ENCODE measurements around the gene PTGES3L.
"Not testable (repeated sequence)": the region's sequence is repeated elsewhere in the genome, so short reads cannot be mapped to it uniquely, and the experiment has no call there.

The PTGES3L gene

GRCh38 chr17:42997984-42998938, 18.4 kb upstream of the PTGES3L start, which contains the start of gene RPL27:
TSS of gene RPL27 (plus strand) at chr17:42998419. CDS start at chr17:42998751, 332 bp downstream.
- peak; percentile 100 for DNase-seq (ENCODE audit: low read depth)
- H3K4me3 ChIP-seq (ENCODE audit: low read length) = peak within 1 kb of the TSS; percentile 97
- TF ChIP-seq CTCF (conservative IDR thresholded peaks at IDR 0.05; ENCODE audit: low read depth, low read length) = peak; percentile 78

GRCh38 chr17:42997390-42997983, 17.6 kb upstream of the PTGES3L start:
- H3K4me3 ChIP-seq (ENCODE audit: low read length) = peak overlapping the region; percentile 38
- TF ChIP-seq CTCF (conservative IDR thresholded peaks at IDR 0.05; ENCODE audit: low read depth, low read length) = no peak
- no peak for DNase-seq (ENCODE audit: low read depth)

GRCh38 chr17:42993913-42994312, 14.0 kb upstream of the PTGES3L start:
- not testable (repeated sequence) for H3K4me3 ChIP-seq (ENCODE audit: low read length); DNase-seq (ENCODE audit: low read depth)

GRCh38 chr17:42992872-42993271, 13.0 kb upstream of the PTGES3L start:
- TF ChIP-seq CTCF (conservative IDR thresholded peaks at IDR 0.05; ENCODE audit: low read depth, low read length) = no peak
- no peak for DNase-seq (ENCODE audit: low read depth)
- no peak overlapping the region for H3K4me3 ChIP-seq (ENCODE audit: low read length)

- TF ChIP-seq CTCF (conservative IDR thresholded peaks at IDR 0.05; ENCODE audit: low read depth, low read length) = no peak
- H3K4me3 ChIP-seq (ENCODE audit: low read length) = no peak overlapping the region
- no peak for DNase-seq (ENCODE audit: low read depth)
These were observed 11.6 kb upstream of the PTGES3L start for GRCh38 chr17:42991471-42991870.

- no peak for DNase-seq (ENCODE audit: low read depth)
- TF ChIP-seq CTCF (conservative IDR thresholded peaks at IDR 0.05; ENCODE audit: low read depth, low read length) = no peak
- H3K4me3 ChIP-seq (ENCODE audit: low read length) = no peak overlapping the region
These were observed 10.1 kb upstream of the PTGES3L start for GRCh38 chr17:42989726-42990652.

GRCh38 chr17:42989141-42989540, 9.3 kb upstream of the PTGES3L start:
- no peak for TF ChIP-seq CTCF (conservative IDR thresholded peaks at IDR 0.05; ENCODE audit: low read depth, low read length)
- H3K4me3 ChIP-seq (ENCODE audit: low read length) = no peak overlapping the region
- no peak for DNase-seq (ENCODE audit: low read depth)

All from retinal pigment epithelial cell (primary cell).